SK-N-MC (cell line): ENCODE results near the gene PLA1A.

Experiments used
- DNase-seq: peaks from one replicate; pipeline ENCODE4 v3.0.0-alpha.2; 2011; ENCODE audit warnings: low read depth, low spot score
- H3K27ac ChIP-seq: fragments of 200-600 bp; sonication (generic); 2 replicates; pipeline ENCODE4 v1.5.1; 2016; ENCODE audit warnings: mixed run types
- H3K36me3 ChIP-seq: fragments of 200-600 bp; sonication (generic); 2 replicates; pipeline ENCODE4 v1.6.1; 2017; ENCODE audit warnings: antibody characterized with exemption, low read length, mixed read lengths; ENCODE audit not compliant: insufficient read depth
- H3K4me3 ChIP-seq: fragments of 200-600 bp; sonication (generic); 2 replicates; pipeline ENCODE4 v1.5.1; 2016
- H3K9ac ChIP-seq: fragments of 200-600 bp; sonication (generic); 2 replicates; pipeline ENCODE4 v1.8.0; 2017; ENCODE audit warnings: mixed run types, mixed read lengths; ENCODE audit not compliant: insufficient read length
- H3K9me3 ChIP-seq: fragments of 200-600 bp; sonication (generic); 2 replicates; pipeline ENCODE4 v1.6.1; 2017; ENCODE audit warnings: low read depth, mild to moderate bottlenecking, antibody characterized with exemption, low read length, moderate library complexity, mixed read lengths
- EZH2 ChIP-seq: fragments of 200-600 bp; sonication (generic); IDR thresholded peaks from one replicate; pipeline ENCODE4 v1.6.1; 2017; ENCODE audit warnings: antibody characterized with exemption
- FOXP2 ChIP-seq: optimal IDR thresholded peaks from 2 replicates; pipeline ENCODE3; 2011; ENCODE audit warnings: mild to moderate bottlenecking, moderate library complexity; ENCODE audit not compliant: insufficient read depth; ENCODE audit errors: extremely low read length, control extremely low read depth
- POLR2AphosphoS5 ChIP-seq: IDR thresholded peaks from 2 replicates; pipeline ENCODE4 v1.6.1; 2012; ENCODE audit warnings: mild to moderate bottlenecking, low read depth, low read length, borderline replicate concordance

PLA1A gene

DNA sequence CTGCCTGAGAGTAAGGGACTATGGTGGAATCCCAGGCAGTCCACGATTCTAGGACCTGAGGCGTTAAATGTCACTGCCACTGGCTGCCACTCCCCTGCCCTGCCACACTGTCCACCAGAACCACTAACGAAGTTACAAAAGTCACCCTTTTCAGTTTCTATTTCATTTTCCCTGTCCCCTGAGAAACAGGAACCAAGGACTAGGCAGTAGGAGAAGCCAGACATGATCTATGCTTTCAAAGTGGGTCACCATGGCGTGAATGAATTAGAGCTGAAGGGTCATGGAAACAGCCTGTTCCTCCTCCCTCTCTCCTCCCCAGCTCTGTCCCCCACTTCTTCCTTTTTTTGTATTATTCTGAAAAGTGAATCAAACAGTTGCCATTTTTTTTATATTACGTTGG lies 27.5 kb upstream of the PLA1A start:
- TF ChIP-seq EZH2 (no peak), POLR2AphosphoS5 (no peak), FOXP2 (no peak)
- no peak overlapping the region for H3K4me3 ChIP-seq
- DNase-seq: no peak
- H3K36me3 ChIP-seq: no peaks in the 10 kb centered on the region
- no peak overlapping the region for H3K27ac ChIP-seq
- H3K9ac ChIP-seq: no peak overlapping the region
- H3K9me3 ChIP-seq: no peaks in the 10 kb centered on the region

DNA sequence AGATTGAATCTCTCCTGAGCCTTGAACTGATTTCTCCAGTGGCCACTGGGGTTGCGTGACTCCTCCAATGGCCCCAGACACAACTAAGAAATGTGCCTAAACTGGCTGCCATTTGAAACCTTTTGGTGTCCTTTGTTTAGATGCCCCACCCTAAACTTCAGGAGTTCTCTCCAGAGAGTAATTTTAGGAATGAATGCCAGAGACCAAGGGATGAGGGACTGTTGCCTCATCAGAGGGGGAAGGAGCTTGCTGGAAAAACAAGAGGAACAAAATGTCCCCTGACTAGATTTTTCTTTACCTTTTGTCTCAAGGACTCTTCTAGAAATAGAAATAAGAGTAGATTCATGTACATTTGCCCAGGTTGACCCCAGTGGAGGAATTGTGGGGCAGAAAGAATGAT lies 26.5 kb upstream of the PLA1A start:
- no peak overlapping the region for H3K27ac ChIP-seq
- TF ChIP-seq FOXP2: no peak
- TF ChIP-seq POLR2AphosphoS5: no peak
- TF ChIP-seq EZH2: no peak
- H3K9ac ChIP-seq: no peak overlapping the region
- DNase-seq: no peak
- H3K9me3 ChIP-seq: no peaks in the 10 kb centered on the region
- no peak overlapping the region for H3K4me3 ChIP-seq
- H3K36me3 ChIP-seq: no peaks in the 10 kb centered on the region

DNA sequence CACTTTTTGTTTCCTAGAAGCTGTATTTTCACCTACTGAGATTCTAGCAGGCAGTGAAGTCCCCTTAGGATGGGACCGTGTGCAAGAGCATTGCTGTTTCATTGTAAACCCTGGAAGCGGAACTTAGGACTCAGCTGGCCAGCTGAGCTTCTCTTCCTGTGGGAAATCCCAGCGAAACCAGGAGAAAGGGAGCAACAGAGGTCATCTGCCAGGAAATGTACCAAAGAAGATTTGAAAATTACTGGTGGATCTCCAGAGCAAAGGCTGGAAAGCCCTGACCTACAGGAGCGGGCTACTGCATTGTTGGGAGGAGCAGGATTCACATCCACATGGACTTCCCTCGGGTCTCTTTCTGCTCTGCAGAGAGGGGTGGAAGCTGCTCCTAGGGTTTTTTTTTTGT lies 26.0 kb upstream of the PLA1A start:
- Histone ChIP-seq H3K9me3 (no peaks in the 10 kb centered on the region), H3K9ac (no peak overlapping the region), H3K36me3 (no peaks in the 10 kb centered on the region), H3K4me3 (no peak overlapping the region), H3K27ac (no peak overlapping the region)
- TF ChIP-seq POLR2AphosphoS5 (no peak), FOXP2 (no peak)
- no peak for DNase-seq

DNA sequence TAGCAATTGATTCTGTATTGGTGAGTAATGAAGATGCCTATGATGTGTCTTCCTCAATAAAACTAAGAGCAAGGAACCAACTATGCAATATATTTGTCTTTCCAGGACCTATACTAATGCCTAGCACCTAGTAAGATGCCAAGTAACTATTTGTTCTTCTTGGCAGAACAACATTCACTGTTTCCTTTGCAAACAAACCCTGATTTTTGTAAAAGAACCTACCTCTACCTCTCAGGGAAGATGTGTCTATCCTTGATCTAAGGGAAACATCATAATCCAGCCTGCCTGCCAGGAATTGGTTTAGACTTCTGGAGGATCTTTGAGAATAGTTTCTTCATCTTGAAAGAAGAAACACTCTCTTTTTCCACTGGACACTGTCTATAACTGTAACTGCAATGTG lies 22.2 kb upstream of the PLA1A start:
- no peak for TF ChIP-seq EZH2
- TF ChIP-seq FOXP2: no peak
- no peak for TF ChIP-seq POLR2AphosphoS5
- no peak for DNase-seq
- no peak overlapping the region for H3K4me3 ChIP-seq
- no peaks in the 10 kb centered on the region for H3K36me3 ChIP-seq
- H3K9ac ChIP-seq: no peak overlapping the region
- no peak overlapping the region for H3K27ac ChIP-seq
- no peaks in the 10 kb centered on the region for H3K9me3 ChIP-seq

DNA sequence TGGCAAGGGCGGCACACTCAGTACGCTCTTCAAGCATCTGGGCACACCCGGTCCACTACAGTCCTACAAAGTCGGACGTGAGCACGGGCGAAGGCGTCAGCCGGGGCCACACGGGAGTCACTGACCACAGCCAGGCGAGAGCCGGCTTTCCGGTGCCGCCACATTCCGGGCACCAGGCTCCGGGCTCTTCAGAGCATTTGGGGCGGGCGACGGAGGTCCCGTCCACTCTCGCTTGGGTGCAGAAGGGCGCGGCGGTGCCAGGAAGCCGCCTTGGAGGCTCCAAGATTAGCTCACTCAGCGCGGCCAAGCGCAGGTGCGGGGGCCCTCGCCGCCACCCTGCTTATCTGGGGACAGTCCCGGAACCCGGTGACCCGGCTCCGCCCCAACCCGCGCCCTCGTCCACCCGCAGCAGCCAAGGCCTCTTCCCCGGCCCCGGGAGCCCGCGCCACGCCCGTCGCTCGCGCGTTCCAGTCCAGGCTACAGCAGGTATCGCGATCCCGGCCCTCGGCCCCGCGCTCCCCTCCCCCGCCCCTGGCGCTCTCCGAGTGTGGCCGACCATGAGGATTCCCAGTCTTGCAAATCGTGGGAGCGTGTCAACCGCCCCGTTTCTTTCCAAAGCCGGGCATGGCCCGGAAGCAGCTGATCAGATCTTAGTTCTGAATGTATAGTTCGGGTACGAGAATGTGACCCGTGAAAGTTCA lies 18.2 kb upstream of the PLA1A start, which contains the start of gene ADPRH:
TSS of gene ADPRH (plus strand) at position 127 of the 701 bp plus-strand sequence. CDS start 2,678 bp downstream, outside the sequence.
- Histone ChIP-seq H3K27ac (no peak within 1 kb of the TSS), H3K36me3 (no peaks in the 10 kb centered on the region), H3K4me3 (no peak within 1 kb of the TSS), H3K9ac (no peak within 1 kb of the TSS), H3K9me3 (no peaks in the 10 kb centered on the region)
- TF ChIP-seq FOXP2 (no peak), POLR2AphosphoS5 (no peak), EZH2 (no peak)
- no peak for DNase-seq

DNA sequence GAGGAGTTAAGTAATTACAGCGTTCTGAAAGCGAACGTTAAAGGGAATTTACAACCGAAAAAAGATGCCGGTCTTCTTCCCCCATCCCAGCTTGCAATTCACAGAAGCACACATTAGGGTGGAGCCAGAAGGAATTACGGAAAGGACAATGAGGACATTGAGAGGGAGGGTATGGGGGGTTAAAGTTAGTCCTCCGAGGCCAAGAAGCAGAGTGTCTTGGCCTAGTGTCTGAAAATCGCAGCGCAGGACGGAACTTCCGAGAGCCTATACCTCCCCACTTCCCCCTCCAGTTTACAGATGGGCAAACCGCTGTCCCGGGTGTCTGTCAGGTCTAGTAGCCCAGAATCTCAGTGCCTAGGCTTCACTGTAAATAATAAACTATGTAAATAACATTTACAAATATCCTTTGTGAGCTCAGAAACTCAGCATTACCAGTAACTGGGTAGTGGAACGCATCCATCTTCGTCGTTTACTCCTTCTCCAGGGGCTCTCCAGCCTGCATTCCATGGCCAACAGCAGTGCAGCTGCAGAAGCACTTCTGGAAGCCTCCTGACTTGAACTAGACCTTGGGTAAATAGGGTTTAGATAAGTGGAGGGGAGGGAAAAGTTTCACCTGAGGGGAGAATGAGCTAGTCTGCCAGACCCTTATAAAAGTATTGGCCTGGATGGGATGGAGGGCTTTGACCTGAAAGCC lies 17.5 kb upstream of the PLA1A start:
- H3K4me3 ChIP-seq: no peak overlapping the region
- H3K9ac ChIP-seq: no peak overlapping the region
- H3K36me3 ChIP-seq: no peaks in the 10 kb centered on the region
- TF ChIP-seq POLR2AphosphoS5 (no peak), FOXP2 (no peak), EZH2 (no peak)
- no peaks in the 10 kb centered on the region for H3K9me3 ChIP-seq
- no peak overlapping the region for H3K27ac ChIP-seq
- no peak for DNase-seq

DNA sequence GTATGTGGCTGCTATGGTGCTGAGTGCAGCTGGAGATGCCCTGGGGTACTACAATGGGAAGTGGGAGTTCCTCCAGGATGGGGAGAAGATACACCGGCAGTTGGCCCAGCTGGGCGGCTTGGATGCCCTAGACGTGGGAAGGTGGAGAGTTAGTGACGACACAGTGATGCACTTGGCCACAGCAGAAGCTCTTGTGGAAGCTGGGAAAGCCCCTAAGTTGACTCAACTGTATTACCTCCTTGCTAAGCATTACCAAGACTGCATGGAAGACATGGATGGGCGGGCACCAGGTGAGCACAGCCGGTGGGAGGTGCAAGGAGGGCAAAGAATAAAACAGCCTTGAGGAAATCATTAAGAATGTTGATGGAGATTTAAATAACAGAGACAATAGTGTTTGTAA lies 15.5 kb upstream of the PLA1A start:
- Histone ChIP-seq H3K9ac (no peak overlapping the region), H3K9me3 (no peaks in the 10 kb centered on the region), H3K36me3 (no peaks in the 10 kb centered on the region), H3K4me3 (no peak overlapping the region), H3K27ac (no peak overlapping the region)
- no peak for TF ChIP-seq EZH2
- TF ChIP-seq FOXP2: no peak
- TF ChIP-seq POLR2AphosphoS5: no peak
- DNase-seq: no peak

DNA sequence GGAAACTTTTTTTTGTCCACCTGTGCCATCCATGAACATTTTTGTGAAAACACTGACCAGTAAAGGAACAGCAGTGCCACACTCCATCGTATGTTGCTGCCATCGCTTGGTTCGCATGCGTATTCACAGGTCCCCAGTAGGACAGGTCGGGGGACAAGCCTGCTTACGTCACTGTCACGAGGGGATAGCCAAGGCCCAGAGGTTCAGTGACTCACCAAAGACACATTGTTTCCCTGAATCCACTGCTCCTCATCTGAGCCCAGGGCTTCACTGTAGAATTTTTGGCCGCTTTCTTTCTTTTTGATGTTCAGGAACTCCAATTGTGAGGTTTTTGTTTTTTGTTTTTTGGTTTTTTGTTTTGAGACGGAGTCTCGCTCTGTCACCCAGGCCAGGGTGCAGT lies 12.5 kb upstream of the PLA1A start:
- H3K4me3 ChIP-seq: no peak overlapping the region
- H3K9me3 ChIP-seq: no peaks in the 10 kb centered on the region
- no peak for DNase-seq
- H3K27ac ChIP-seq: no peak overlapping the region
- H3K9ac ChIP-seq: no peak overlapping the region
- H3K36me3 ChIP-seq: no peaks in the 10 kb centered on the region
- TF ChIP-seq FOXP2 (no peak), POLR2AphosphoS5 (no peak), EZH2 (no peak)

DNA sequence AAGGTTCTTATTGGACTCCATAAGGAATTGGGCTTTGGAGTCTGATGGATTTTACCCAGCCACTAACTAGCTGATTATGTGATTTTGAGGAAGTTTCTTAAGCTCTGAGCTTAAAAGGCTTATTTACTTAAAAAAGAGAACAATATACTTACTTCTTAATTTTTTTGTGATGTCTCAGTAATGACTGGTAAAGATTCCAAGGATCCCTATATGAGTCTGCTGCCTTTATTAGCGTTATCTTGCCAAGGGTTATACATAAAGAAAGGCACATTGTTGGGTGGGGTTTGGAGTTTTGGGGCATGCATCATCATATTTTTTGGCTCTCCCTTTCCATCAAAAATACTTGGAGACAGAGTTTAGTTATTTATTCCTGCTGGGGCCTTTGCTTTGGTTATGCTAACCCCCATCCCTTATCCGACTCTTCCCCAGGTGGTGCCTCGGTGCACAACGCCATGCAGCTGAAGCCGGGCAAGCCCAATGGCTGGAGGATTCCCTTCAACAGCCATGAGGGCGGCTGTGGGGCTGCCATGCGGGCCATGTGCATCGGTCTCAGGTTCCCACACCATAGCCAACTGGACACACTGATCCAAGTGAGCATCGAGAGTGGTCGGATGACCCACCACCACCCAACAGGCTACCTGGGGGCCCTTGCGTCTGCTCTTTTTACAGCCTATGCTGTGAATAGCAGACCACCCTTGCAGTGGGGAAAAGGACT lies 11.7 kb upstream of the PLA1A start:
- H3K27ac ChIP-seq: no peak overlapping the region
- no peak for TF ChIP-seq EZH2
- TF ChIP-seq POLR2AphosphoS5: no peak
- no peak for TF ChIP-seq FOXP2

More for the DNA sequence above, 11.7 kb upstream of the PLA1A start:
- no peaks in the 10 kb centered on the region for H3K9me3 ChIP-seq
- no peak for DNase-seq
- H3K9ac ChIP-seq: no peak overlapping the region
- H3K36me3 ChIP-seq: no peaks in the 10 kb centered on the region
- H3K4me3 ChIP-seq: no peak overlapping the region
